Measurements from ENCODE around the gene TPM1. TPM values are rescaled to one million over a fixed set of nuclear protein-coding genes. Genes with fewer than 3 reads are reported as not detected.
A peak's percentile ranks its signal among the peaks of the same experiment; 100 is the strongest.

The TPM1 gene
- total RNA-seq, 4 donors from 2014 or later, result 85.4 to 182 (median 127) TPM

DNA sequence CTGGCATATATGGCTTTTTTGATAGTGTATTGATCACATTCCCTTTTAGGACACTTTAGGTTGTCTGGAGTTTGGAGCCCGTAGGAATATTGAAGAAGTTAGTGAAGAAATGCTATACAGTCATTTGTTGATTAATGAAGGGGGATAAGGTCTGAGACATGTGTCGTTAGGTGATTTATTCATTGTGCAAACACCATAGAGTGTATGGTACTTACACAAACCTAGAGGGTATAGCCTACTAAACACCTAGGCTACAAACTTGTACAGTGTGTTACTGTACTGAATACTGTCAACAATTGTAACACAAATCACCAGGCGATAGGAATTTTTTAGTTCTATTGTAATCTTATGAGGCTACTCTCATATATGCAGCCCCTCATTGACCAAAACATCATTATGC is 3.3 kb downstream of the TPM1 start:
- no peak for DNase-seq (ENCODE audit: low spot score in 2 of 2)
- TF ChIP-seq, protein P1, sequence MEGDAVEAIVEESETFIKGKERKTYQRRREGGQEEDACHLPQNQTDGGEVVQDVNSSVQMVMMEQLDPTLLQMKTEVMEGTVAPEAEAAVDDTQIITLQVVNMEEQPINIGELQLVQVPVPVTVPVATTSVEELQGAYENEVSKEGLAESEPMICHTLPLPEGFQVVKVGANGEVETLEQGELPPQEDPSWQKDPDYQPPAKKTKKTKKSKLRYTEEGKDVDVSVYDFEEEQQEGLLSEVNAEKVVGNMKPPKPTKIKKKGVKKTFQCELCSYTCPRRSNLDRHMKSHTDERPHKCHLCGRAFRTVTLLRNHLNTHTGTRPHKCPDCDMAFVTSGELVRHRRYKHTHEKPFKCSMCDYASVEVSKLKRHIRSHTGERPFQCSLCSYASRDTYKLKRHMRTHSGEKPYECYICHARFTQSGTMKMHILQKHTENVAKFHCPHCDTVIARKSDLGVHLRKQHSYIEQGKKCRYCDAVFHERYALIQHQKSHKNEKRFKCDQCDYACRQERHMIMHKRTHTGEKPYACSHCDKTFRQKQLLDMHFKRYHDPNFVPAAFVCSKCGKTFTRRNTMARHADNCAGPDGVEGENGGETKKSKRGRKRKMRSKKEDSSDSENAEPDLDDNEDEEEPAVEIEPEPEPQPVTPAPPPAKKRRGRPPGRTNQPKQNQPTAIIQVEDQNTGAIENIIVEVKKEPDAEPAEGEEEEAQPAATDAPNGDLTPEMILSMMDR (IDR thresholded peaks at IDR 0.05), result no peak
- TF ChIP-seq POLR2A (IDR thresholded peaks at IDR 0.05) (no peak), EP300 (IDR thresholded peaks at IDR 0.05) (no peak), POLR2AphosphoS5 (IDR thresholded peaks at IDR 0.05) (no peak)
- no peaks in the 10 kb centered on the region for H3K9me3 ChIP-seq
- no peak overlapping the region for H3K27ac ChIP-seq
- peaks cover 80% of the 10 kb centered on the region for H3K4me1 ChIP-seq
- peak overlapping the region; percentile 97 for H3K4me3 ChIP-seq
- no peaks in the 10 kb centered on the region for H3K36me3 ChIP-seq
- 82% methylated on average over 3 of the region's 3 CpGs for WGBS
- peaks cover 45% of the 10 kb centered on the region for H3K27me3 ChIP-seq

DNA sequence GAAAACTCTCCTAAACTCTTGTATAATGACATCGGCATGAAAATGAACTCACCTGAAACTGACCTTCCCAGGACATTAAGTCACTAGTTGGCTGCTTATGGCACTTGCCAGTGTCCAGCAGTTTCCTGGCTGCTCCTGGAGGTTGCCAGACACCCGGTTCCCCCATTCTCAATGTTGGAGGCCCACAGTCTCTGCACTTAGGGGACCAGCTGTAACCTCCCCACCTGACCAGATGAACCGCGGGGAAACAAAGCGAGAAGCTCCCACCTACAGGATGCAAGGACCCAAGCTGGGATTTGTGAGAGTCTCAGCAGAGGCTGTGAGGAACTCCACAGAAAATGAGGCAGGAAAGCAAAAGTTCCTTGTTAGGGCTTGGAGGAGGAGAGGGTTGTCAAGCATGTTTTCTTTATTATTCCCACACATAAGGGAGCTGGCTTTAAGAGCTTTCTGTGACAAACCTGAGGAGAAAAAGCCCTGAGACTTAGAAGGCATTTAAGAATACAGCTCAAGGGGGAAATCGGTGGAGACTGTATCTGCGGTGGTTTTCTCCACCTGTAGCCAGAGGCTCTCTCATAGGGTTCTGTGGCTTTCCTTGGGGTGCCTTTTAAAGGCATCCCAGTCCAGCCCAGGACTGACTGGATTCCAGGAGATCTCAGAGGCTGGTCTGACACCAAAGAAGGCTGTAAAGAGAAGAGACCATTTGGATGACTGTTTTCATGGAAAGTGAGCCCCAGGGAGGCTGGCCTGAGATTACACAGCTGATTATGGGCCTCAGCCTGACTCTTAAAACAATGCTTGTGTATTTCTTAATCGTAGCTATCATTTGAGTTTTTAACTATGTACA is 4.6 kb downstream of the TPM1 start:
- H3K4me1 ChIP-seq, result peaks cover 85% of the 10 kb centered on the region

DNA sequence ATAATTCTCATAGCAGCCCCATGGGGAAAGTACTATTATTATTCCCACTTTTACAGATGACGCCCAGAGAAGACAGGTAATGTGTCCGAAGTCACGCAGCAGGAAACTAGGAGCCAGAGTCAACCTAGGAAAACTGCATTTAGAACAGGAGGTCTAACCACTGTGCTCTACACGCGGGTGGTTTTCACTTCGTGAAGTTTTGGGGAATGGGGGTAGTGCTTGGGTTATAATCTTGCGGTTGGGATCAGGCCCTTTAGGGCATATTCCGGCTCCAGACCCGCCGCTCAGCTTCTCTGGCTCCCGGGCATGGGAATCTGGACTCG is 5.2 kb downstream of the TPM1 start:
- Histone ChIP-seq H3K9me3 (no peaks in the 10 kb centered on the region), H3K4me3 (peak overlapping the region; percentile 97), H3K36me3 (no peaks in the 10 kb centered on the region), H3K4me1 (peaks cover 85% of the 10 kb centered on the region), H3K27ac (peak overlapping the region; percentile 90), H3K27me3 (peaks cover 35% of the 10 kb centered on the region)
- whole genome bisulfite sequencing, result 13% methylated on average over 12 of the region's 12 CpGs
- TF ChIP-seq POLR2A (IDR thresholded peaks at IDR 0.05), result no peak
- TF ChIP-seq, protein P1 (IDR thresholded peaks at IDR 0.05), result no peak
- TF ChIP-seq POLR2AphosphoS5 (IDR thresholded peaks at IDR 0.05), result no peak
- no peak for TF ChIP-seq EP300 (IDR thresholded peaks at IDR 0.05)
- no peak for DNase-seq (ENCODE audit: low spot score in 2 of 2)

More for the DNA sequence above, 4.6 kb downstream of the TPM1 start:
- Histone ChIP-seq H3K27me3 (peaks cover 41% of the 10 kb centered on the region), H3K36me3 (no peaks in the 10 kb centered on the region), H3K4me3 (peak overlapping the region; percentile 97), H3K9me3 (no peaks in the 10 kb centered on the region), H3K27ac (peak overlapping the region; percentile 14)
- TF ChIP-seq, protein P1 (IDR thresholded peaks at IDR 0.05), result no peak
- no peak for TF ChIP-seq EP300 (IDR thresholded peaks at IDR 0.05)
- no peak for TF ChIP-seq POLR2A (IDR thresholded peaks at IDR 0.05)
- TF ChIP-seq POLR2AphosphoS5 (IDR thresholded peaks at IDR 0.05), result no peak
- WGBS, result 70% methylated on average over 8 of the region's 8 CpGs
- no peak for DNase-seq (ENCODE audit: low spot score in 2 of 2)

DNA sequence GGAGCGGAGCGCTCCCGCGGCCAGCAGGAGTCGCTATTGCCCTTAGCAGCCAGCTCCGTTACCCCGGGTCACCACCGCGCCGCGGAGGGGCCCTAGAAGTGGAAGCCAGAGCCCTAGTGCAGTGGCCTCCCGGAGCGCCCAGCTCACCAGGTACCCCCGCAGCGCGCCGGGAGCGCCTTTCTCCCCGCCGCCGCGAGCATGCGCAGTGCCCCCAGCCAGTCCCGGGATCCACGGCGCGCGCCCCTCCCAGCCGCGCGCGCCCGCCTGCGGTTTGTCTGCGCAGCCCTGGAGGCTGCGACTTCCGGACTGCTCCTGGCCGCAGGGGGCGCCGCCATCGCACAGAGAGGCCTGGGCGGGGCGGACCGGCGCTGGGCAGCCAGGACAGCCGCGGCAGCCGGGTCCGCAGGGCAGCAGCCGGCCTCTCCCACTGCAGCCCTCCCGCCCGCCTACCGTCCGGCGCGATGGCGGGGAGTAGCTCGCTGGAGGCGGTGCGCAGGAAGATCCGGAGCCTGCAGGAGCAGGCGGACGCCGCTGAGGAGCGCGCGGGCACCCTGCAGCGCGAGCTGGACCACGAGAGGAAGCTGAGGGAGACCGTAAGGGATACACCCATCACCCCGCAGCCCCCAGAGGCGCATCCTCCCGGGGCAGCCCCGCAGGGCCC is 5.7 kb downstream of the TPM1 start:
- peak overlapping the region; percentile 97 for H3K4me3 ChIP-seq
- WGBS, result 0% methylated on average over 30 of the region's 75 CpGs
- TF ChIP-seq, protein P1 (IDR thresholded peaks at IDR 0.05), result peak; percentile 83 to 95
- TF ChIP-seq POLR2AphosphoS5 (IDR thresholded peaks at IDR 0.05), result no peak
- peak in 1 of 2 donors; percentile 40 for TF ChIP-seq POLR2A (IDR thresholded peaks at IDR 0.05)
- no peak for TF ChIP-seq EP300 (IDR thresholded peaks at IDR 0.05)
- peaks cover 33% of the 10 kb centered on the region for H3K27me3 ChIP-seq
- H3K36me3 ChIP-seq, result no peaks in the 10 kb centered on the region
- peak overlapping the region; percentile 90 for H3K27ac ChIP-seq
- DNase-seq (ENCODE audit: low spot score in 2 of 2), result peak; percentile 93
- H3K9me3 ChIP-seq, result no peaks in the 10 kb centered on the region
- H3K4me1 ChIP-seq, result peaks cover 85% of the 10 kb centered on the region

Measured in suprapubic skin (tissue), 4 donors.